Stimulated activated CD8-positive, alpha-beta memory T cell treated with anti-CD3 and anti-CD28 coated beads, Interleukin-4, amount 100 ng/mL, for 24 hours (primary cell): ENCODE measurements around the gene HES7.
"Not testable (repeated sequence)": the region's sequence is repeated elsewhere in the genome, so short reads cannot be mapped to it uniquely, and the experiment has no call there.

Source experiments
- DNase-seq: peaks from one replicate; pipeline ENCODE4 v3.0.0-alpha.2; 2020; ENCODE audit warnings: low read depth

Gene HES7

GRCh38 chr17:8100111-8100510 lies 23.8 kb downstream of the HES7 start:
- no peak for DNase-seq

- DNase-seq: no peak
These were observed 27.4 kb downstream of the HES7 start for GRCh38 chr17:8096541-8096940.

GRCh38 chr17:8095361-8095760 lies 28.5 kb downstream of the HES7 start:
- no peak for DNase-seq

- no peak for DNase-seq
These were observed 32.7 kb downstream of the HES7 start for GRCh38 chr17:8091033-8091687.

GRCh38 chr17:8089728-8090127 lies 34.2 kb downstream of the HES7 start:
- no peak for DNase-seq

GRCh38 chr17:8087952-8088230 lies 36.0 kb downstream of the HES7 start:
- no peak for DNase-seq

GRCh38 chr17:8087075-8087951 lies 36.6 kb downstream of the HES7 start, which contains the start of gene ALOX12B:
Gene ALOX12B (minus strand): TSS chr17:8087716. CDS start chr17:8087442, 274 bp downstream.
- DNase-seq: no peak

- no peak for DNase-seq
These were observed 39.7 kb downstream of the HES7 start for GRCh38 chr17:8084250-8084649.

- no peak for DNase-seq
These were observed 41.6 kb downstream of the HES7 start for GRCh38 chr17:8082292-8082691.

GRCh38 chr17:8081876-8082275 lies 42.0 kb downstream of the HES7 start:
- no peak for DNase-seq

- DNase-seq: no peak
These were observed 43.1 kb downstream of the HES7 start for GRCh38 chr17:8080799-8081219.

GRCh38 chr17:8080208-8080798 lies 43.6 kb downstream of the HES7 start:
- DNase-seq: no peak

- peak; percentile 67 for DNase-seq
These were observed 44.4 kb downstream of the HES7 start for GRCh38 chr17:8079291-8080207.

GRCh38 chr17:8077939-8078338 lies 46.0 kb downstream of the HES7 start:
- not testable (repeated sequence) for DNase-seq

- no peak for DNase-seq
These were observed 47.2 kb downstream of the HES7 start for GRCh38 chr17:8076502-8077266.

- DNase-seq: no peak
These were observed 48.1 kb downstream of the HES7 start for GRCh38 chr17:8075574-8076342.

GRCh38 chr17:8075081-8075480 lies 48.8 kb downstream of the HES7 start:
- DNase-seq: no peak

GRCh38 chr17:8074554-8074953 lies 49.4 kb downstream of the HES7 start:
- DNase-seq: no peak

GRCh38 chr17:8073627-8074484 lies 50.0 kb downstream of the HES7 start:
- peak; percentile 76 for DNase-seq
